Stomach smooth muscle (tissue), 2 donors: ENCODE data around the gene EPHA5.

Source experiments
- H3K27ac ChIP-seq: one replicate; pipeline ENCODE4 v1.7.0; 2013; ENCODE audit warnings: mild to moderate bottlenecking, low read length, inconsistent platforms
- H3K27me3 ChIP-seq, 2 donors: one replicate each; pipeline ENCODE4 v1.7.0; 2013; ENCODE audit warnings: low read length in 2 of 2; ENCODE audit not compliant: insufficient read depth in 2 of 2, control insufficient read depth in 1 of 2
- H3K36me3 ChIP-seq, 2 donors: one replicate each; pipeline ENCODE4 v1.7.0; 2013; ENCODE audit warnings: low read length in 2 of 2; ENCODE audit not compliant: control insufficient read depth in 2 of 2, insufficient read depth in 2 of 2
- H3K4me1 ChIP-seq: one replicate; pipeline ENCODE4 v1.7.0; 2013; ENCODE audit warnings: low read length; ENCODE audit not compliant: control insufficient read depth, insufficient read depth
- H3K4me3 ChIP-seq, 2 donors: one replicate each; pipeline ENCODE4 v1.7.0; 2013; ENCODE audit warnings: low read length in 2 of 2
- H3K9ac ChIP-seq, 2 donors: one replicate each; pipeline ENCODE4 v1.7.0; 2013; ENCODE audit warnings: low read length in 2 of 2, mild to moderate bottlenecking in 1 of 2
- H3K9me3 ChIP-seq, 2 donors: one replicate each; pipeline ENCODE4 v1.7.0; 2013; ENCODE audit warnings: low read length in 2 of 2; ENCODE audit not compliant: control insufficient read depth in 2 of 2
- donor health status: healthy.
- donor health status: Pancreatic carcinoma.

Gene EPHA5

GRCh38 chr4:65453398-65453797, 216.9 kb downstream of the EPHA5 start:
- Histone ChIP-seq H3K9me3 (no peaks in the 10 kb centered on the region), H3K4me1 (no peaks in the 10 kb centered on the region), H3K27ac (no peak overlapping the region), H3K36me3 (no peaks in the 10 kb centered on the region), H3K4me3 (no peak overlapping the region), H3K9ac (no peak overlapping the region), H3K27me3 (no peaks in the 10 kb centered on the region)

DNA sequence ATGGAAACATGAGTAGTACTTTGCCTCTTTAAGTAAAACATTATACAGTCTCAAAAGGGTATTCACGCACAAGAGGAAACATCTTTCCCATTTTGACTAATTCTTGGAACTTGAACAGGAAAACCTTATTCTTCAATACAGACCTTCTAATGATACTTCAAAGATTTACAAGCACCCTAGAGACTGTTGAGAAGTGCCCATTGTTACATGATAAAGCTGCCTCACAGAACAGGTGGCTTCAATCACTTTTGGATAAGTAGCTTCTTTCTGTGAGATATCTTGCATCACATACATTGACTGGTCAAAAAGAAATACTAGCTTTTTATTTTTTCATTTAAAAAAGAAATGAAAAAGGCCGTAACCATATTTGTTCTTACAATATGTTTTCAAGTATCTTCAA, 219.4 kb downstream of the EPHA5 start:
- no peaks in the 10 kb centered on the region for H3K27me3 ChIP-seq
- no peak overlapping the region for H3K9ac ChIP-seq
- H3K4me3 ChIP-seq: no peak overlapping the region
- no peak overlapping the region for H3K27ac ChIP-seq
- no peaks in the 10 kb centered on the region for H3K9me3 ChIP-seq
- no peaks in the 10 kb centered on the region for H3K36me3 ChIP-seq
- no peaks in the 10 kb centered on the region for H3K4me1 ChIP-seq

DNA sequence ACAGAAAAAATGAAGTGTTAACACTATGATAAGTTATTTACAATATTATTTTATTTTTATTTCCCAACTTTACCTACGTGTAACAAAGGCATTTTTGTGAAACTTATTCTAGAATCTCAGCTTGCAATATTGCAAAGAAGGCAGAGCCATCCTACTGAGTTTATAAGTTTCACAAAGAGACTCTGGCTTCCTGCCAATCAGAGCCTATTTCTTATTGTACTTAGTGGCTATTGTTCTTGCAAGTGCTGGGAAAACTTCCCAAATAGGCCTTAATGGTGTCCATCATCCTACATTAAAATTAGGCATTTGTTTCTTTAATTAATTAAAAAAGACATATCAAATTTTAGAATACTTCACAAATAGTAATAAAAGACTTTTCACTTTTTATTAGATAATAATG, 233.2 kb downstream of the EPHA5 start:
- Histone ChIP-seq H3K9me3 (no peaks in the 10 kb centered on the region), H3K4me3 (no peak overlapping the region), H3K27ac (no peak overlapping the region), H3K36me3 (no peaks in the 10 kb centered on the region), H3K27me3 (no peaks in the 10 kb centered on the region), H3K4me1 (no peaks in the 10 kb centered on the region), H3K9ac (no peak overlapping the region)

- no peak overlapping the region for H3K4me3 ChIP-seq
Observed at GRCh38 chr4:65422109-65422508, 248.2 kb downstream of the EPHA5 start.

DNA sequence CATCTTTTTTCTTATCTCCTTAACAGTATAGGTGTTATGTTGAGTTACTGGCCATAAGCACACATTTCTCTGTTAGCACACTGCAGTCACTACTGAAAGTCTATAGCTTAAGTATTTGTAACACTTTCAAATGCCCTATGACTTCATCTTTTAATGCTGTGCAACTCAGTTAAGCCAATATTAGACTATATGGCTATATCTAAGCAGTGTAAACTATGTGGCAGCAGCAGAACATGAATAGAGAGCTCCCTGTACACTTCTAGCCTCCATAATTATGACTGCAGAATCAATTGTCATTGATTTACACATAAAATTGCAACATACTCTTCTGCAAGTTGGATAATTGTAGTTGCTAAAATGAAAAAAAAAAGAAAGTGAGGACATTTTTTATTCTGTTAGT, 250.3 kb downstream of the EPHA5 start:
- Histone ChIP-seq H3K4me3 (no peak overlapping the region), H3K36me3 (no peaks in the 10 kb centered on the region)

More at GRCh38 chr4:65422109-65422508, 248.2 kb downstream of the EPHA5 start:
- Histone ChIP-seq H3K27ac (no peak overlapping the region), H3K9me3 (no peaks in the 10 kb centered on the region), H3K27me3 (no peaks in the 10 kb centered on the region), H3K9ac (no peak overlapping the region), H3K36me3 (no peaks in the 10 kb centered on the region), H3K4me1 (no peaks in the 10 kb centered on the region)

GRCh38 chr4:65416891-65417290, 253.4 kb downstream of the EPHA5 start:
- H3K9me3 ChIP-seq: no peaks in the 10 kb centered on the region
- H3K4me1 ChIP-seq: no peaks in the 10 kb centered on the region
- H3K27ac ChIP-seq: no peak overlapping the region
- H3K4me3 ChIP-seq: no peak overlapping the region
- no peaks in the 10 kb centered on the region for H3K27me3 ChIP-seq
- no peaks in the 10 kb centered on the region for H3K36me3 ChIP-seq
- H3K9ac ChIP-seq: no peak overlapping the region

More for the DNA sequence above, 250.3 kb downstream of the EPHA5 start:
- H3K4me1 ChIP-seq: no peaks in the 10 kb centered on the region
- H3K27me3 ChIP-seq: no peaks in the 10 kb centered on the region
- H3K9ac ChIP-seq: no peak overlapping the region
- no peak overlapping the region for H3K27ac ChIP-seq
- no peaks in the 10 kb centered on the region for H3K9me3 ChIP-seq

- no peaks in the 10 kb centered on the region for H3K9me3 ChIP-seq
- no peak overlapping the region for H3K27ac ChIP-seq
- no peaks in the 10 kb centered on the region for H3K27me3 ChIP-seq
- H3K36me3 ChIP-seq: no peaks in the 10 kb centered on the region
- no peak overlapping the region for H3K9ac ChIP-seq
- H3K4me1 ChIP-seq: no peaks in the 10 kb centered on the region
- no peak overlapping the region for H3K4me3 ChIP-seq
Observed at GRCh38 chr4:65407483-65407882, 262.8 kb downstream of the EPHA5 start.

DNA sequence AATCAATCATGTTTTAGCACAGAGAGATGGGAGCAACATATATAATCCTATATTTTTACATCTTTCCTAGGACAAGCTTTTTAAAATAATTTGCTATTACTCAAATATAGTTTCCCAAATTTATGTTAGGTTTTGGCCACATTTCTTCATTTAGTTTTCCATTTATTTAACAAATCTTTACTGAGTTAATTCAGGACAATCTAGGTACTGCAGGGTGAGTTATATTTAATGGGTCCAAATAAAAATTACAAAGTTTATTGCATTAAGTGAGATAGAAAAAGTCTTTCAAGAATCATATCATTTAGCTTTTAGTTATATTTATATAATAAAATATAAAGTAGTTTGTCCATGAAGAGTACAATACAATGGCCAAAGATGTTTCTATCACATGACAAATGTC, 269.2 kb downstream of the EPHA5 start:
- H3K4me1 ChIP-seq: no peaks in the 10 kb centered on the region
- no peaks in the 10 kb centered on the region for H3K36me3 ChIP-seq
- no peaks in the 10 kb centered on the region for H3K9me3 ChIP-seq
- H3K9ac ChIP-seq: no peak overlapping the region
- no peaks in the 10 kb centered on the region for H3K27me3 ChIP-seq
- no peak overlapping the region for H3K4me3 ChIP-seq
- no peak overlapping the region for H3K27ac ChIP-seq

DNA sequence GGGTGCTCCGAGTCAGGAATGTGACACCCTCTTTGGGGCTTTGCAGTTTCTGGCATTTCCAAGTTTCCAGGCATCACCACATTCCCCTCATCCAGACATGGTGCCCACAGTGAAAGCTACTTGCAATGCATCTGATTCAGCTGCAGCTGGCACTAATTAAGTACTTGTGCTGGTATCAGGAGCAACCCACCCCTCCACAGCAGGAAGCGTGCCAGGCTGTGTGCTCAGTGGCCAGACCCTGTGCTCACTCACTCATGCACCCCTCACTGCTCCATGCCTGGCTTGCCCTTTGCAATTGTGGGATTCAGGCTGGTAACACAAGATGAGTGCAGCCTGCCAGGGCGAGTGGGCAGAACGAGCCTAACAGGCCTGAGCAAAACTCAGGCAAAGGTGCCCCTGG, 271.2 kb downstream of the EPHA5 start:
- Histone ChIP-seq H3K9ac (no peak overlapping the region), H3K4me3 (no peak overlapping the region), H3K36me3 (no peaks in the 10 kb centered on the region), H3K27me3 (no peaks in the 10 kb centered on the region), H3K27ac (no peak overlapping the region), H3K4me1 (no peaks in the 10 kb centered on the region), H3K9me3 (peaks cover 0 to 6% of the 10 kb centered on the region in 2 donors)

DNA sequence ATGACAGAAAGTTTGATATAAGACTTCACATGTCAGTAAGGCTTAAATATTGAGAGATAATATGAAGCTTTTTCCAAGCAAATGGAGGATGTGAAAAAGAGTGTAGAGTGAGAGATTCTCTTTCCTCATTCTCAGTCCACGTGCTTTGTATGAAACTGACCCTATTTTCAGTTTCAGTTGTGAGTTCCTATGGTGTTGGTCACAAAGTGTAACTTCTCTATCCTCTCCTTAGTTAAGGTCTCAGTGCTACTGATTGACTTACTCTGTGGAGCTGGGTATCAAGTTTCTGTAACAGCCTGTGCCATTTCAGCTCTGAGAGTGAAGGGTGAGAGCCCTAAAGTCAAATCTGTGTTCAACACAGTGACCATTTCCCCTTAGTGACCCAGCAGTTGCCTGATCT, 277.2 kb downstream of the EPHA5 start:
- Histone ChIP-seq H3K27me3 (no peaks in the 10 kb centered on the region), H3K36me3 (no peaks in the 10 kb centered on the region), H3K4me1 (no peaks in the 10 kb centered on the region), H3K4me3 (no peak overlapping the region), H3K27ac (no peak overlapping the region), H3K9me3 (peaks cover 0 to 6% of the 10 kb centered on the region in 2 donors), H3K9ac (no peak overlapping the region)

DNA sequence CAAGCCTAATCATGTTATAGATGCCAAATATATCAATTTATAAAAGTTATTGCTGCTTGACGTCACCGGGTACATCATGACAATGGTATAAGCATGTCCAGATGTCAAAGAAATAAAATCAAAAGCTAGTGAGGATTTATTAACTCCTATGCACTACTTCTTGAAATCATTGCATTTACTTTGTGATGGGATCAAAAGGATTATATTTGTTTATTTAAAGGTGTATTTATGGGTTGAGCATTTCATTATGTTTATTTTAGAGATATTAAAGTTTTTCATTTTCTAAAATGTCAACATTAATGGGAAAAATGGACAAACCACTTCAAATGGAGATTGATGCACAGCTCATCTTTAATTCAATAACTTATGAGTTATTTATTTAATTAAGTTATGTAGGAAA, 277.8 kb downstream of the EPHA5 start:
- no peak overlapping the region for H3K9ac ChIP-seq
- no peaks in the 10 kb centered on the region for H3K27me3 ChIP-seq
- H3K27ac ChIP-seq: no peak overlapping the region
- no peaks in the 10 kb centered on the region for H3K36me3 ChIP-seq
- peaks cover 0 to 6% of the 10 kb centered on the region in 2 donors for H3K9me3 ChIP-seq
- H3K4me3 ChIP-seq: no peak overlapping the region
- H3K4me1 ChIP-seq: no peaks in the 10 kb centered on the region
